PC-3 (cell line): ENCODE data around the gene ZFX. TPM values are rescaled to one million over a fixed set of nuclear protein-coding genes. Genes with fewer than 3 reads are reported as not detected.

Source experiments
- ATAC-seq: fragments of 200-7000 bp; cut with Tn5 transposase; 2 replicates; pipeline ENCODE4 v1.9.1; 2020; ENCODE audit warnings: mild to moderate bottlenecking, moderate library complexity
- BruUV-seq: library from RNA; stranded (reverse); fragments of 400-500 nt; replicated peaks from 2 replicates; lab custom pipeline; 2021; lab: Mats Ljungman, UMichigan
- CTCF ChIA-PET: fragments of 300-600 bp; sonication (Branson Sonifier 250); formaldehyde crosslinking; loops from one replicate; lab custom pipeline; 2022; ENCODE audit warnings: antibody characterized with exemption; lab: Charles Lee
- POLR2A ChIA-PET: fragments of 300-600 bp; sonication (Branson Sonifier 250); formaldehyde crosslinking; loops from one replicate; lab custom pipeline; 2022; ENCODE audit warnings: antibody characterized with exemption; ENCODE audit not compliant: unreplicated experiment; lab: Charles Lee
- DNase-seq: peaks from one replicate; pipeline ENCODE4 v3.0.0-alpha.2; 2015
- H2AFZ ChIP-seq: fragments of 300-600 bp; sonication (generic); 2 replicates; pipeline ENCODE4 v1.6.0; 2016; ENCODE audit warnings: antibody characterized with exemption, low read length
- H3F3A ChIP-seq: fragments of 300-600 bp; sonication (generic); one replicate; pipeline ENCODE4 v1.6.0; 2017; ENCODE audit warnings: antibody characterized with exemption, low read length, control low read depth, mild to moderate bottlenecking; ENCODE audit not compliant: unreplicated experiment
- H3K27ac ChIP-seq: fragments of 300-600 bp; sonication (generic); 2 replicates; pipeline ENCODE4 v1.5.1; 2016; ENCODE audit warnings: mild to moderate bottlenecking, low read length
- H3K27me3 ChIP-seq: fragments of 300-600 bp; sonication (generic); 2 replicates; pipeline ENCODE4 v1.6.1; 2016; ENCODE audit warnings: low read length, mixed read lengths
- H3K36me3 ChIP-seq: fragments of 300-600 bp; sonication (generic); 2 replicates; pipeline ENCODE4 v1.6.1; 2016; ENCODE audit warnings: low read depth, mixed run types, low read length, mixed read lengths
- H3K4me1 ChIP-seq: fragments of 300-600 bp; sonication (generic); 2 replicates; pipeline ENCODE4 v1.5.1; 2016; ENCODE audit warnings: low read length; ENCODE audit not compliant: insufficient read depth
- H3K4me2 ChIP-seq: fragments of 300-600 bp; sonication (generic); 2 replicates; pipeline ENCODE4 v1.6.0; 2016; ENCODE audit warnings: low read length
- H3K4me3 ChIP-seq: fragments of 300-600 bp; sonication (generic); 2 replicates; pipeline ENCODE4 v1.5.1; 2016; ENCODE audit warnings: mild to moderate bottlenecking, low read length, mixed read lengths
- H3K79me2 ChIP-seq: fragments of 300-600 bp; sonication (generic); 2 replicates; pipeline ENCODE4 v1.6.1; 2017; ENCODE audit warnings: low read length, mixed read lengths
- H3K9ac ChIP-seq: fragments of 300-600 bp; sonication (generic); 2 replicates; pipeline ENCODE4 v1.6.0; 2016; ENCODE audit warnings: mild to moderate bottlenecking, low read length
- H3K9me2 ChIP-seq: fragments of 300-600 bp; sonication (generic); replicated peaks from 2 replicates; pipeline ENCODE4 v1.6.1; 2016; ENCODE audit warnings: mixed run types, low read length, mixed read lengths
- H3K9me3 ChIP-seq: fragments of 300-600 bp; sonication (generic); 2 replicates; pipeline ENCODE4 v1.6.1; 2016; ENCODE audit warnings: low read length, mixed read lengths
- H4K20me1 ChIP-seq: fragments of 300-600 bp; sonication (generic); 2 replicates; pipeline ENCODE4 v1.6.1; 2016; ENCODE audit warnings: low read length, mixed read lengths
- EZH2 ChIP-seq: fragments of 300-600 bp; sonication (generic); IDR thresholded peaks from one replicate; pipeline ENCODE4 v1.6.1; 2017; ENCODE audit warnings: antibody characterized with exemption, mild to moderate bottlenecking, low read length; ENCODE audit not compliant: unreplicated experiment
- EZH2phosphoT487 ChIP-seq: fragments of 300-600 bp; sonication (generic); IDR thresholded peaks from 2 replicates; pipeline ENCODE4 v1.6.1; 2018; ENCODE audit warnings: mild to moderate bottlenecking, antibody characterized with exemption, low read length, borderline replicate concordance
- intact Hi-C: fragments of 100-400 bp; cut with micrococcal nuclease; formaldehyde crosslinking; loops from 2 replicates; pipeline ENCODE4 v1.9.0; 2023
- total RNA-seq: library from RNA; depleted of rRNA; stranded (reverse); fragments of >200 nt; gene quantifications from 2 replicates; pipeline ENCODE4 v1.2.3, GENCODE V29; 2014
- TF ChIP-seq, protein P1 (sequence below): fragments of 300-600 bp; sonication (generic); conservative IDR thresholded peaks from 2 replicates; pipeline ENCODE4 v1.5.1; 2017; ENCODE audit warnings: antibody characterized with exemption, low read depth, mild to moderate bottlenecking, low read length

ZFX gene
- total RNA-seq, 1 experiment from 2014 or later: 21.0 TPM

DNA sequence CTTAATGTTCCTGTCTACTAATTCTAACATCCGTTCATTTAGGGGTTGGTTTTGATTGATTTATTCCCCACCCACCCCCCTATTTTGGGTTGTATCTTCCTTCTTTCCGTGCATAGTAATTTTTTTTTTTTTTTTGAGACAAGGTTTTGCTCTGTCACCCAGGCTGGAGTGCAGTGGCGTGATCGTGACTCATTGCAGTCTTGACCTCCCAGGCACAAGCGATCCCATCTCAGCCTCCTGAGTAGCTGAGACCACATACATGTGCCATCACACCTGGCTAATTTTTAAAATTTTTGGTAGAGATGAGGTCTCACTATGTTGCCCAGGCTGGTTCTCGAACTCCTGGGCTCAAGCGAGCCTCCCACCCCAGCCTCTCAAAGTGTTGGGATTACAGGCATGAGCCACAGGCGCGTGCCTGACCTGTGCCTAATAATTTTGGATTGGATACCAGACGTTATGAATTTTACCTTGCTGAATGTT, 79.9 kb downstream of the ZFX start:
- TF ChIP-seq, protein P1, sequence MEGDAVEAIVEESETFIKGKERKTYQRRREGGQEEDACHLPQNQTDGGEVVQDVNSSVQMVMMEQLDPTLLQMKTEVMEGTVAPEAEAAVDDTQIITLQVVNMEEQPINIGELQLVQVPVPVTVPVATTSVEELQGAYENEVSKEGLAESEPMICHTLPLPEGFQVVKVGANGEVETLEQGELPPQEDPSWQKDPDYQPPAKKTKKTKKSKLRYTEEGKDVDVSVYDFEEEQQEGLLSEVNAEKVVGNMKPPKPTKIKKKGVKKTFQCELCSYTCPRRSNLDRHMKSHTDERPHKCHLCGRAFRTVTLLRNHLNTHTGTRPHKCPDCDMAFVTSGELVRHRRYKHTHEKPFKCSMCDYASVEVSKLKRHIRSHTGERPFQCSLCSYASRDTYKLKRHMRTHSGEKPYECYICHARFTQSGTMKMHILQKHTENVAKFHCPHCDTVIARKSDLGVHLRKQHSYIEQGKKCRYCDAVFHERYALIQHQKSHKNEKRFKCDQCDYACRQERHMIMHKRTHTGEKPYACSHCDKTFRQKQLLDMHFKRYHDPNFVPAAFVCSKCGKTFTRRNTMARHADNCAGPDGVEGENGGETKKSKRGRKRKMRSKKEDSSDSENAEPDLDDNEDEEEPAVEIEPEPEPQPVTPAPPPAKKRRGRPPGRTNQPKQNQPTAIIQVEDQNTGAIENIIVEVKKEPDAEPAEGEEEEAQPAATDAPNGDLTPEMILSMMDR: no peak
- TF ChIP-seq EZH2phosphoT487 (no peak), EZH2 (no peak)
- ChIA-PET POLR2A (no interaction called here), CTCF (no interaction called here)
- no peak for ATAC-seq
- Histone ChIP-seq H4K20me1 (no peaks in the 10 kb centered on the region), H3K27me3 (no peaks in the 10 kb centered on the region), H3K9me2 (no peaks in the 10 kb centered on the region), H3K4me3 (no peak overlapping the region), H3K4me1 (peaks cover 4% of the 10 kb centered on the region; the same call in 1 of the 2 replicates), H3K27ac (no peak overlapping the region), H3K79me2 (no peaks in the 10 kb centered on the region), H3K4me2 (no peak overlapping the region), H3K9me3 (no peaks in the 10 kb centered on the region), H3F3A (no peaks in the 10 kb centered on the region), H2AFZ (no peak overlapping the region), H3K9ac (no peak overlapping the region), H3K36me3 (no peaks in the 10 kb centered on the region)
- no TSS peak for BruUV-seq
- intact Hi-C loops: no loop called here
- no peak for DNase-seq

DNA sequence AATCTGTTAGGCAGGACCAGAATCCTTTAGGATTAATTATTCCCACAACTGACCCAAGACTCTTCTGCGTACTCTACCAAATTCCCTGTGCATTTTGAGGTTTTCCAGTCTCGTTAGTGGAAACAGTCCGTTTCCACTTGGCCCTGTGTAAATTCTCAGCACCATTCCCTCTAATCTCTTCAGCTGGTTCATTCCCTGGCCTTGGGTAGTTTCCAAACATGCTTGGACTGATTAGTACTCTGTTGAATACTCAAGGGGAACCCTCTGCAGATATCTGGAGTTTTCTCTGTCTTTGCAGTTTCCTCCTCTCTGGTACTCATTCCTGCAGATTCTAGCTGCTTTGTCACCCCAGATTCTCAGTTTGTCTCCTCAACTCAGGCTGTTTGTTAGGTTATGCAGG, 80.4 kb downstream of the ZFX start:
- Histone ChIP-seq H2AFZ (no peak overlapping the region), H3K79me2 (no peaks in the 10 kb centered on the region), H3K27ac (no peak overlapping the region), H3K9ac (no peak overlapping the region), H3F3A (no peaks in the 10 kb centered on the region), H3K9me2 (no peaks in the 10 kb centered on the region), H3K4me1 (peaks cover 4% of the 10 kb centered on the region; the same call in 1 of the 2 replicates), H3K9me3 (no peaks in the 10 kb centered on the region), H3K27me3 (no peaks in the 10 kb centered on the region), H3K36me3 (no peaks in the 10 kb centered on the region), H4K20me1 (no peaks in the 10 kb centered on the region), H3K4me3 (no peak overlapping the region), H3K4me2 (no peak overlapping the region)
- no TSS peak for BruUV-seq
- intact Hi-C loops: no loop called here
- ChIA-PET CTCF (no interaction called here), POLR2A (no interaction called here)
- DNase-seq: no peak
- no peak for TF ChIP-seq EZH2phosphoT487
- TF ChIP-seq, protein P1: no peak
- TF ChIP-seq EZH2: no peak
- ATAC-seq: no peak

GRCh38 chrX:24231131-24231540, 81.6 kb downstream of the ZFX start:
- Histone ChIP-seq H3K27me3 (no peaks in the 10 kb centered on the region), H2AFZ (peak overlapping the region; percentile 30; the same call in 1 of the 2 replicates), H4K20me1 (no peaks in the 10 kb centered on the region), H3F3A (no peaks in the 10 kb centered on the region), H3K79me2 (no peaks in the 10 kb centered on the region), H3K36me3 (no peaks in the 10 kb centered on the region), H3K9me2 (no peaks in the 10 kb centered on the region), H3K4me3 (no peak overlapping the region; the same call in 1 of the 2 replicates), H3K4me1 (peaks cover 4% of the 10 kb centered on the region; the same call in 1 of the 2 replicates), H3K4me2 (peak overlapping the region; percentile 61), H3K9me3 (no peaks in the 10 kb centered on the region), H3K9ac (no peak overlapping the region), H3K27ac (no peak overlapping the region)
- ChIA-PET CTCF (interaction anchor here (0.6 kb wide), 1 partner anchor 268 kb away, joined by 3 read pairs; no protein-coding TSS in a partner anchor), POLR2A (no interaction called here)
- intact Hi-C loops: no loop called here
- DNase-seq (peak; percentile 63), ATAC-seq (peak; percentile 86)
- TF ChIP-seq EZH2phosphoT487 (no peak), EZH2 (no peak)
- TF ChIP-seq, protein P1: no peak
- BruUV-seq: no TSS peak
